Stimulated activated CD8-positive, alpha-beta memory T cell treated with anti-CD3 and anti-CD28 coated beads, Interleukin-12 subunit alpha, Interleukin-12 subunit beta, amount 100 ng/mL, for 4 hours (primary cell): ENCODE results near the gene STRIP1.
"Not testable (repeated sequence)": the region's sequence is repeated elsewhere in the genome, so short reads cannot be mapped to it uniquely, and the experiment has no call there.

ENCODE experiments used
- DNase-seq: peaks from one replicate; pipeline ENCODE4 v3.0.0-alpha.2; 2020; ENCODE audit warnings: low read depth

STRIP1 gene

DNA sequence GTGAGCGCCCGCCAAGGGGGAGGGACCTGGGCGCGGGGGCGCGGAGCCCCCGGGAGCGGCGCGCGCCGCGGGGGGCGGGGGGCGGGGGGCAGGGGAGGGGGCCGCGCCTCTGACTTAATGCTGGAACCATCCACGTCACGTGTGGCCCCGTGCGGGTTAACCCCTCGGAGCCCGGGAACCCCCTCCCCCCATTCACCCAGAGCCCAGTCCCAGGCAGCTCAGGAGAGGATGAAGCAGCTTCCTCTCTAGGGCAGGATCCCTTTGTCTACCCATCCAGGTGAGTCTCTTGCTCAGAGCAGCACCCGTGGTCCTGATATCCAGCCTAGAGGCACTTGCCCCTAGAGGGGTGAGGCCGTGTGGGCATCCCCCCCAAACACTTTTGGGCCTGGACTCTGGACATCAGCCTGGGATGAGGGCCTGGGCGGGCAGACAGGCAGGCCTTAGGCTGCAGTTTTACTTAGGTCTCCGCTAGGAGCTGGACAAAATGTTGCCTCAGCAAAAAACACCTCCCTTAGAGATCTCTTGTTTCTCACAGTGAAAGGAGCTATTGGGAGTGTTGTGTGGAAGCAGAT, 36.3 kb downstream of the STRIP1 start, which contains the start of gene ALX3:
TSS of gene ALX3 (minus strand) at position 2 of the 572 bp plus-strand sequence. CDS start 60 bp downstream, outside the sequence.
- DNase-seq, result no peak

DNA sequence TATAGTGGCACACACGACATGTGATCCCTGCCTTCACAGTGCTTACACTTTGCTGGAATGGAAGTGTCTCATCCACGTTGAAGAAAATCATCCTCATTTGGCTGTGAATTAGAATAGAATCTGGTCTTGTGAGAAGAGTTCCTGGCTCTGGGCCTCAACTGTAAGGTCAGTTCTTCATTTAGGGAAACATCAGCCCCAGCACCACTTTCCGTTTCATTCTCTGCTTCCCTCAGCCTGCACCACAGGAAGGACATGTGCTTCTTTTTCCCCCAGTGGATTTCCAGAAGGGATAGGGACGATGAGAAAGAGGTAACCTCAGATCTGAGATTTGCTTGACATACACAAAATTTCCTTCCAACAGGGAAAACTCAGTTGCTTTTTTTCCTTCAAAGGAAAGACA, 39.7 kb downstream of the STRIP1 start:
- DNase-seq, result no peak

DNA sequence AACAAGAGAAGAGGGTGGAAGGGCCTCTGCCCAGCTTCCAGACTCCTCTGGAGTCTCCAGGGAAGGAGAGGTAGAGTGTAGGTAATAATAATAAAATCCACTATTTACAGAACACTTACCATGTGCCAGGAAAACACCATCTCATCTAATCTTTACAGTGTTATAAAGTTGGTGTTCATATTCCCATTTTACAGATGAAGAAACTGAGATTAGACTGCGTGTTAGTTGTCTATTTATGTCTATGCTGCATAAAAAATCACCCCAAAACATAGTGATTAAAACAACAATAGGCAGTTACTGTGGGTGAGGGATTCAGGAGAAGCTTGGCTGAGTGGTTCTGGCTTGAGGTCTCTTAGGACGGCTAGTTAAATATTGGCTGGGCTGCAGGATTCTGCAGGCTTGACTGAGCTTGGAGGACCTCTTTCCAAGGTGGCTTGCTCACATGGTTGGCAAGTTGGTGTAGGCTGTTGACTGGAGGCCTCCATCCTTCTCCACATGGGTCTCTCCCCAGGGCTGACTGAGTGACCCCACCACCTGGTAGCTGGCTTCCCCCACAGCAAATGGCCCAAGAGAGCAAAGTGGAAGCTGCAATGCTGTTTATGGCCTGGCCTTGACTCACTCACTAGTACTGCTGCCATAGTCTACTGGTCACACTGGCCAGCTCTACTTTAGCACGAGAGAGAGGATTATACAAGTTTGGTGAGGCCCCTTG, 42.5 kb downstream of the STRIP1 start:
- DNase-seq, result no peak

DNA sequence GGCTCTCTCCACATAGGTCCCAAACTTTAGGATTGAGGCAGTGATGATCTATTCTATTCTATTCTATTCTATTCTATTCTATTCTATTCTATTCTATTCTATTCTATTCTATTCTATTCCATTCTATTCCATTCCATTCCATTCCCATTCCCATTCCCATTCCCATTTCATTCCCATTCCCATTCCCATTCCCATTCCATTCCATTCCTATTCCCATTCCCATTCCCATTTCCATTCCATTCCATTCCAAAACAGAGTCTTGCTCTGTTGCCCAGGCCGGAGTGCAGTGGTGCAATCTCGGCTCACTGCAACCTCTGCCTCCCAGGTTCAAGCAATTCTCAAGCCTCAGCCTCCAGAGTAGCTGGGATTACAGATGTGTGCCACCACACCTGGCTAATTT, 45.6 kb downstream of the STRIP1 start:
- not testable (repeated sequence) for DNase-seq

DNA sequence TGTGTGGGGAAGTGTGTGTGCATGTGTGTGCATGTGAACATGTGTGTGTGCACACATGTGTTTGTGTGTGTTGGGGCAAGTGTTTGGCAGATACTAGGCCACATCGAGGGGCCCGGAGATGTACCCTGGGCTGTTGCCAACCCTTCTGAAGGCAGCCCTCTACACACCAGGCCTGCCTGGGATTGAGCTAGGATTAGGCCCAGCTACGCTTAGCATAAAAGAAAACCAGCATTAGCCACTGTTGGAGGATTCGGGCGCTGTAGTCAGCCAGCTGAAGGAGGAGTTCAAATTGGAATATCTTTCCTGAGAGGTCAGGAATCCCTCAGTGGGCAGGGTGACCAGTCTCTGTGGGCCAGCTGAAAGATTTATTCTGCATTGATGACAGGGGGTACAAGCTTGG, 46.6 kb downstream of the STRIP1 start:
- DNase-seq, result no peak

DNA sequence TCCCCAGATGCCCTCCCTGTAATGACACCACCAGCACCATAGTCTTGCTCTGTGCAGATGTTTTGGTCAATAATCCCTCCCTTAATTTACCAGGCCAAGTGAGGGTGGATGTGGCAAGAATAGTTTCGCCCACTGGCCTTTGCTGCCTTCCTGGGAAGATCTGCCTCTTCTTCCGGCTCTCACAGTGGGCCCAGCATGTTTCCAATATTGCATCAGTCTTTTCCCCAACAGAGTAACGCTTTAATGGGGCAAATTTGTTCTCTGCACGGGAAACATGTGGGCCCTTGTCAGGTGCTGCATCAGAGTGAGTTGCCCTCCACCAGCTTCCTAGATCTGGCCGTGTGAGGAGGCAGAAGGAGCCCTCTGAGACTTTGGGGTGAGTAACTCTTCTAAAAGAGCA, 48.1 kb downstream of the STRIP1 start:
- DNase-seq, result no peak

DNA sequence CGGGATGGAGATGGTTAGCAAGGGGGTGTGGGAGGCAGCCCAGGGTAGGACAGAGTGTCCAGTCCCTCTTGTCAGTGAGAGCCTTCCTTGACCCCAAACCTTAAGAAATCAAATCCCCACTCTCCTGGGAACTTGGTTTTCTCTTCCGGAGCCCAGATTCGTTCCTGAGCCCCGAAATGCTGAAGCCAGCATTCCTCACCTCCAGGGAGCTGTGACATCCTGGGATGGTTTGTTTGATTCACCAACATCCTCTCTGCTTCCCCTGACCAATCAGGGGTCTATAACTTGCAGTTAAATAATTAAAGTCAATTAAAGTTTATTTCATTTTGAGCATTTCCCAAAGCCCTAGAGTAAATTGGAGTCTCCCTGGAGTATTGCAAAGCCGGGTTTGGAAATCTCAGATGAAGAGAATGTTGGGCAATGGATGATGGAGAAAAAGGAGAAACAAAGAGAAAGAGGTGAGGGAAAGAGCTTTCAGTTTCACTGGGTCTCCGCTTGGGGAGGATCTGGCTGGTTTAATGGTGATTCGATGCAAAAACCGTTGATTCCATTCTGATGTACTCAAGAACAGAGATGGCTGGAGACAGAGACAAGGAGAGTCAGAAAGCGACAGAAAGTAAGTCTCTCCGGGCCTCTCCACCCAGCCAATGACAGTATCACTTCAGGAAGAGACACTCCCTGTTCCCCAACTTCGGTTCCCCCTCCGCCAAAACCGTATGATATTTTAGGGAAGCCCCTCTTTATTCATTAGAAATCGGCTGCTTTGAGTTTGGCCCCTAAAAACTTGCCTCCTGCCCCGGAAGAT, 48.8 kb downstream of the STRIP1 start:
- no peak for DNase-seq

DNA sequence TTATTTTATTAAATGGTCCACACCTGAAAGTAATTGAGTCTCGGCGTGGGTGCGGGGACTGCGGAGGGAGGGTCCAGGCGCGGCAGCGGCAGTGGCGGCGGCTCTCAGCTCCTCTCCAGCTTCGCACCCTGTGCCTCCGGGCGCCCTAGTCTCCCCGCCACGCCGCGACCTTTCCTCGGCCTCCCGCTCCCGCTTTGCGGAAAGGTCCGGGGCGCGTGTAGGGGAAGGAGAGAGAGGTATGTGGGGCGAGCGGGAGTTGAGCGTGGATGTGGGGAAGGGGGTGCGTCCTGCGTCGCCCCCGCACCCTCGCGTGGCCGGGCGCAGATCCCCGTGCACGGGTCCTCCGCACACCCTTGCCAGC, 49.4 kb downstream of the STRIP1 start:
- DNase-seq, result no peak

DNA sequence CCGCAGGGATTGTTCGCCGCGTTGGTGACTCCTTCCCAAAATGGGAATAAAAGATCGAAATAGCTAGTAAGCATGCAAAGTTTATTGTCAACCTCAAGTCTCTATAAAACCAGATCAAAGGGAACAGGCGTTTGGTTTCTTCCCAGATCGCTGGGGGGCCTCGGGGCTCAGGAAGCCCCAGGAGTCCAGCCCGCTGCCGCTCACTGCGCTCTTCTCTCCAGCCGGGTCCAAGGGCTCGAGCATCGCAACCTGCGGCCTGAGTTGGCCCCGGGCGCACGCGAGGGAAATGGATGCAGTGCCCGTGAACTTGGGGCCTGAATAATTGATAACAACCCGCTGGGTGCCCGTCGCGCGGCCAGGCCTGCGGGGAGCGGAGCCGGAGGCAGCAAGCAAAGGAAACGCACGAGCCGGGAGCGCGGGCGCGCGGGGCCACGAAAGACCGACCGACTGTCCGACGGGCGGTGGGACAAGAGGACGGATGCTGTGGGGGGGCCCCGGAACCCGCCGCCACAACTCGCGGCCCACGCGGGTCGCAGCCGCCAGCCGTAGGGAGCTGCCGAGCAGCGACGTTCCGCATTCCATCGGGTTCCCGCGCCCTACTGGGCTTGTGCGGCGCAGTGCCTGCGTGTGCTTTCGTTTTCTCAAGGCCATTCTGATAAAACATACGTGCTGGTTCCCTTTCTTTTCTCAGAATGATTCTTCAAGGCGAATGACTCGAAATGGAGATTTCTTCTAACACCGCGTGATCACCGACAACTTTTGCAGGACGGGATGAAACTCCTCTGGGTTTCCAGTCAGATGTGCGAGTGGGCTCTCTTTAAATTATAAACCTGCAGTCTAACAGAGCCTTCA, 50.0 kb downstream of the STRIP1 start:
- DNase-seq, result no peak

DNA sequence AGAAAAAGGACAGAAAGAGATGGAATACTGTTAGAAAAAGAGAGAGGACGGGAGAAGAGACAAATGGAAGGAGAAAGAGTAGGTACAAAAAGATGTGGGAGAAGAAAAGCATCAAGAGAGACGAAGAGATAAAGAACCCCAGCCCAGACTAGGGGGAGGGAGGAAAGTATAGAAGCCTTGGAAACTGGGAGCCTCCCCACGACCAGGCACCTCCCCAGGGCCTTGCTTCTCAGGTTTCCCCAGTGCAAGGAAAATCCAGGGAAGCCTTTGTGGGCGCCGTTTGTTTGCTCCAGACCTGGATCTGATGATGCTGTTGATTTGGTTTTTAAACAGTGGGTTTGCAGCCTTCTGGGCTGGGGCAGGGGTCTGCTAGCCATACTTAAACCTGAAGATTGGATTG, 51.2 kb downstream of the STRIP1 start:
- DNase-seq, result no peak

DNA sequence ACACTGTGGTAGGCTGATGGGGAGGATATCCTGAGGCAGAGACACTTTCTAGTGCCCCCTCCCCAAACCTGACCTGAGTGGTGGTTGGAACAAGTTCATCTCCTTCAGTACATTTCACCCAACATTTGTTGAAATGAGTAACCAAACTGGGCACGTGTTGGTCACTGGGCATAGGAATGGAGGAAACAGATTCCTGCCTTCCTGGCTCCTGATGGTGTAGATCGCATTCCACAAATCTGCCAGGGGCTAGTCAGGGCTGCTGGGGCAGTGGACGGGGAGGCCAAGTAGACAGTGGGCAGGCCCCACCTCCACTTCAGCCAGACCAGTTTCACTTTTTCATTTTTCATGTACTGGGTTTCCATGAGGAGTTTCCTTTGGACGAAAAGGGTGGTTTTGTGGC, 52.5 kb downstream of the STRIP1 start:
- DNase-seq, result no peak

DNA sequence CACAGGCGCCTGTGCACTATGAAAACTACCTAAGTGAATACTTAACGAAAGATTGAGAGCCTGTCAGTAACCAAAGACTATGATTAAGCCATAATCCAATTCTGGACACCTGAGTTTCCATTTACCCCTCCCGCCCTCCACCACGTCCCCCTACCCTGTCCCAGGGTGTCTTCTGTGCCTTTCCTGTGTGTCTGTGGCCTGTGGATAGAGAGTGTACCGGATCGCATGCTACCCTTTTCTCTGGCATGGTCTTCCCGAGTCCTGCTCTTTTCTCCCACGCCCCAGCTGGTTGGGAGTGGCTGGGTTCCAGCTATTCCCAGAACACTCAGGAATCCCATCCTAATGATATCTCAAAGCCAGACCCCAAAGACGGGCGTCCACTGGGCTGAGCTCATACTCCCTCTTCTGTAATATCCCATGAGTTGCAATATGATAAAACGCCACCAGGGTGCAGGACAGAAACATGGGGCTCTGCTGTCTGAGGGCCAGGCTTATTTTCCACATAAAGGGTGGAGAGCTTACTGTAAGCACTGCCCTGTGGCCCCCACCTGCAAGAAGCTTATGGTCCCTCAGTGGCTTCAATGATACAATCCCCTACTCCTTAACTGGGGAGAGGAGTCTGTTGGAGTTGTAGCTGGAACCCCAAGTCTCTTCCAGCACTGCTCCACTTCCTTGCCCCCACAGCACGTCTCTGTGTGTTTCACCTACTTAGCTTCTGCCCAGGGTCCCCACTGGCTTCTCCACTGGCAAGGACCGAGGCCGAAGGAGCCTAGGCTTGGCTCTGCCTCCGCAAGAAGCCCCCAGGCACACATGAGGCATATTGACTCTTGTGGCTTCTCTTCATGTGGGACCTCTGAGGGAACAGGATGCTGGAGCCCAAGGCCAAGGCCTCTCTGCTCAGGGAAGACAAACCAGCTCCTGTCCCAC, 53.7 kb downstream of the STRIP1 start:
- no peak for DNase-seq

DNA sequence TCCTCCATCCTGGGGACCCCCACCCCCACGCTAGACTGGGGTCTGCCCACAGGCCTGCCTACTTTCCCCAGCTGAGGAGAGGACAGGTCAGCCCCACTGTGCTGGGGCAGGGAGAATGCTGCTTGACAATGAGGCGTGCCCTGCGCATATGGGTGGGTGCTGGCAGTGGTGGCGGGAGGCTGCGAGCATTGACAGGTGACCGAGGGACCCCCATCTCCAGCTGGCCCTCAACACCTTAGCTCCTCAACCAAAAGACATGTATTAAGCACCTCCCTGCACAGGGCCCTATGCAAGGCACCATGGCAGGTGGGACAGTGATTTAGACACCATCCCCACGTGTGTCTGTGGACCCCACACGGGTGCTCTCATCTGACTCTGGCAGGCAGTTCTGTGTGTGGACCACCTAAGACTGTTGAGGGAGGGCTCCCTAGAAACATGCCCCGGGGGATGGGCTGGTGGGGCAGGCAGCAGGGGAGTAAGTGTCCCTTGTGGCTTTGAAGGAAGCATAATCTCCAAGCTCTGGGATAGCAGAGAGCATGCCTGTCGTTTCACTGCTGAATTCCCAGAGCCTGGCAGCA, 54.4 kb downstream of the STRIP1 start:
- DNase-seq, result no peak

DNA sequence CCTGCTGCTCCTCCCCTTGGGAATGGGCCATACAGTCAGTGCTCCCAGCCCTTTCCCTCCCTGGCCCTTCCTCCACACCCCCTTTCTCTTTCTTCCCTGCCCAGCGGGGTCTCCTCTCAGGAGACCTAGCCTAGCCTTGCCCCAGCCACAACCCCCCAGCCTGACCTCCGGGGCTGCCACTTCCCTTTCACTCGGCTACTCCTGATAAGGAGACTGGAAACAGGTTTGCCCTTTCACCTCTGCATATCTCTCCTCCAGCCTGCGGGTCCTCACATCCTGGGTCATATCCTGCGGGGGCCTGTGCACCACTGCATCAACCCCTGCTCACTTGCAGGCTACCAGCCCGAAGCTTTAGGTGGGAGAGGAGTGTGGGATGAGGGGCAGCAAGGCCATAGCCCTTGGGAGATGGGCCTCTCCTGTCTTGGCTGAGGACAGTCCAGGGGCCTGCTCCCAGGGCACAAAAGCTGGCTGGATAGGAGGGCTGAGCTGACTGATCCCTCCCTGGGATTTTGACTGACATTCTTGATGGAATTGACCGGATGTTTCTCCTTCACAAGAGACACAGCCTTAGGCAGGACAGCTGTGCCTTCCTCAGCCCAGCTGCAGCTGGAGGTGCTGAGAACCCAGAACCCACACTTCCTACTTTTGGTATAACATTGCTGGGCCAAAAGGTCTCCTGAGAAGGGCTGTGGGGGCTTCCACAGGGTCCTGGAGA, 55.3 kb downstream of the STRIP1 start:
- DNase-seq, result no peak

DNA sequence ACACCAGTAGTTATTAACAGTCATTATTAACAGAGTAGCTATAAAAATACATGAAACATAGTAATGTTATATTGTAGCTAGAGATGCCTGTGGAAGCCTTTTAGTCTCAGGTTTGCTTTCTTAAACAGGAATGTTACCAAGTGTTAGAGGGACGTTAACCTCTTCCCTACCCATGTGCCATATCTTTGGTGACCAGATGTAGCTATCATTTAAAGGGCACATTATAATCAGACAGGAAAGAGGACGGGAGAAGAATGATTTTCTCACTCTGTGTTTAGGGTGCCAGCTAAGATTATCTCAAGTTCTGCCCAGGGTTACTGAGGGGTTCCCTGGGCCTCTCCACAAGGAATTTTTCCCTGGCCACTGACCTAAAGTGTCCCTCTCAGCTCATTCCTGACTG, 57.0 kb downstream of the STRIP1 start:
- DNase-seq, result no peak

DNA sequence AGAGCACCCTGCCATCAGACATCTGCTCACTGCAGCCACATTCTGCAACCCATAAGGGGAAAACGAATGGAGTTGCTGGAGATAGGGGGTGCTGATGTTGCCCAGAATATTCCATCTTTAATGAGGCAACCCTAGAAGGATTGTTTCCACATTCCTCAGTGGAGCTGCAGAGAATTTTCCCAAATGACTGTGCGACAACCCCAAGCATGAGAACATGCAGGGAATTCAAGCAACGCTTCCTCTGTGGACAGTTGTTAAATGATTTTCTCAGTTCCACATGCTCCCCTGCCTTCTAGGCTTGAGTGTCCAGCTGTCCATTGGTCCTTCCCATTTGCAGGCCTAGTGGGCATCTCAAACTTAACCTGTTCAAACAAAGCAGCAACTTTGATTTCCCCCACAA, 57.4 kb downstream of the STRIP1 start:
- no peak for DNase-seq

DNA sequence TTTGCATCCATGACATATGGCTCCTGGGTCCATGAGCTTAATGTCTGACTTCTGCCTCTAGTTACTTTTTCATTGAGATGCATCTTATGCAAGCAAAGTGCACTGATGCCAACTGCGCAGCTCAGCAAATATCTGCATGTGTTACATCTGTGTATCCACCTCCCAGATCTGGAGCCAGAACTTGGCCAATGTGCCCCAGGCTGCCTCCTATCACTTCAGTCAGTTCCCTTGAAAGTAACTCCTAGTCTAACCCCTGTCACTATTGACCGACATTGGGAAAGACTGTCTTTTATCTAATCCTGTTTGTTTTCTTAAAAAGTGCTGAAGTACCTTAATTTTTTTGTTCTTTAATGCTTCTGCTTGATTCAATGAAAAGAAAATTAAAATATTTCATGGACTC, 58.6 kb downstream of the STRIP1 start:
- no peak for DNase-seq

DNA sequence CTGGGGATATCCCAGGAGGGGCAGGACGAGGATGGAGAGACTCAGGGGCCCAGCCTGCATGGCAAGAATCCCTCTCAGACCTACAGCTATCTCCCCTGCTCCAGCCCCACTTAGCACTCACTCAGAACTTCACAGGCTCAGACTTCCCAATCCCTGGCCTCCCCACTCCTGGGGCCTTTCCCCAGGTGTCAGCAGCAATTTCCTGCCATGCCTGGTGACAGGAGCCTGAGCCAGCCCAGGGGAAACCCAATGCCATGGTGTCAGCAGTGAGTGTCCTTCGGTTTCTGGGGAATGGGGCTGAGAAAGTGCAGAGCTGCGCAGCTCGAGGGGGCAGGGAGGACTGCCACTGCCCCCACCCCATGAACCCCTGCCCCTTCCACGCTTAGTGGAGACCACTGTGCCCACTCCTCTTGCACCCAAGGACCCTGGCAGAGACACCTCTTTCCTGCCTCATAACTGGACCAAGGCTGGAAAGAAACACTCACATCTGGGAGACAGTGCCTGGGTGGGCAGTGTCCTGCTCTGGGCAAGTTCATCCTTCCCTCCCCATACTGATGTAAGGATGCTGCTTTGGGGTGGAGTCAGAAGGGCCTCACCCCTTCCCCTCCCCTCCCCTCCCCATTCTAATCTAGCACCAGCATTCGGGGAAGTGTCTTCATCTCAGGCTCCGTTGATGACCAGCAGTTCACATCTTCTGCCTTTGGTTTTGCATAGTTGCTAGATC, 60.7 kb downstream of the STRIP1 start:
- no peak for DNase-seq

DNA sequence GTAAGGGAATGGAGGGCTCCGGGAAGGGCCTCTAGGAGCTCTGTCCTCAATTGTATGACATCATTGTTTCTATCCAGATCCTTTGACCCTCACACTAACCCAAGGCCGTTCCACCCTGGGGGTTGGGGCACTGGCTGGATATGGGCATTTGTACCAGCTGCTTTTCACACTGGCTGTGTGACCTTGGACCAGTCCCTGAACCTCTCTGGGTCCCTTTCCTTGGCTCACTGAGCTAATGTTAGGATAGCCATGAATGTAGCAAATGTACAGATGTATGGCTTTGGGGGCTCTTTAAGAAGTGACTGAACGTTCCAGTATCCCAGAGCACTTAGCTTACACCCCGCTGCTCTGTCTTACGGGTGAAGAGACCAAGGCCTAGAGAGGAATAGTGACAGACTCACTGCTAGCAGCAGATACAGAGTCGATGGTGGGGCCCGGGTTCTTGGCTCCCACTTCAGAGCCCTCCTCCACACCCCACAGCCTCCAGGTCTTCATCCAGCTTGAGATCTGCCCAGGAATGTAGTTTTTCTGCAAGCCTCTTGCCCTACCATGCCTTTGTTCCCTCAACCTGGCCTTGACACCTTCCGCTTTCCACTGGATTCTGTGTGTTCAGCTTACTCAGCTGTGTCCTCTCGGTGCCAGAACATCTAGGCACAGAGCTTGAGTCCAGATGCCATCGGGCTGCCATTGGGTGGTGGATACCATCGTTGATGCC, 63.2 kb downstream of the STRIP1 start:
- DNase-seq, result no peak
